ENCODE measurements around the gene ME3. TPM values are rescaled to one million over a fixed set of nuclear protein-coding genes. Genes with fewer than 3 reads are reported as not detected.

Gene ME3
- total RNA-seq, 4 donors from 2014 or later, result 1.9 to 18.3 (median 5.6) TPM

DNA sequence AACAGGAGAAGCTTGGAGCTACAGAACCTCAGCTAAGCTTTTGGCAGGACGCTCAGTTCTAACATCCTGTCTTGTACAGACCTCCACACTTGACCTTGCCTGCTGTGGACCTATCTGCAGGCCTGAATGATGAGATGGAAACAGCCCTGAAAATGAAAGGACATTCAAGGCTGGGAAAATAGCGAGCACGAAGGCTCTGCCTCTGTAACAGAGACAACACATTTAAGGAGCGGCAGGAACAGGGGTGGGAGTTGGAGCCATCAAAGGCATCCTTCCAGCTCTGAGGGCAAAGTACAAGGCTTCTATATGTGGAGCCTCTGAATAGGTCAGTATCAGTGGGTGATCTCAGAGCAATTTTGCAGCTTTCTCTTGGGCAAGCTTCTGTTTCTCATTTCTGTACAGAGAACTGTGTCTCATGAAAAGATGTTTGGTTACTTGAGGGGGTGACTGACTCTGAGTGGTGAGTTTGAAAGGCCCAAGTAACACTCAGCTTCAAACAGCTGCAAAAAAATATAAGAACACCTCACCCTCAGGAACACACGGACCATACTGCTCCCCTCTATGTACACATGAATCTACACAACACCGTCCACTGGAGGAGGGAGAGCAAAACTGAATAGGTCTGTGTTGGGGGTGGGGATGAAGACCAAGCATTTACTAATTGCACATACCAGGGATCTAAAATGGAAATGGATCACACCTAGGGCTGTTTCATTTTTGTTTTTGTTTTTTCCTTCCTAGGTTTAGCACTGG, 196.1 kb downstream of the ME3 start:
- Histone ChIP-seq H3K9me3 (no peaks in the 10 kb centered on the region), H3K4me3 (no peak overlapping the region), H3K4me1 (peaks cover 0 to 30% (median 0%) of the 10 kb centered on the region in 3 donors), H3K36me3 (no peaks in the 10 kb centered on the region), H3K27ac (peak overlapping the region in 3 of 4 donors; percentile 32 to 71 (median 34)), H3K27me3 (no peaks in the 10 kb centered on the region)
- intact Hi-C loops (cut with DNase I), result no loop called here
- 67 to 79% methylated on average over 6 of the region's 6 CpGs for WGBS, 2 donors
- no peak for DNase-seq
- TF ChIP-seq, protein P1, sequence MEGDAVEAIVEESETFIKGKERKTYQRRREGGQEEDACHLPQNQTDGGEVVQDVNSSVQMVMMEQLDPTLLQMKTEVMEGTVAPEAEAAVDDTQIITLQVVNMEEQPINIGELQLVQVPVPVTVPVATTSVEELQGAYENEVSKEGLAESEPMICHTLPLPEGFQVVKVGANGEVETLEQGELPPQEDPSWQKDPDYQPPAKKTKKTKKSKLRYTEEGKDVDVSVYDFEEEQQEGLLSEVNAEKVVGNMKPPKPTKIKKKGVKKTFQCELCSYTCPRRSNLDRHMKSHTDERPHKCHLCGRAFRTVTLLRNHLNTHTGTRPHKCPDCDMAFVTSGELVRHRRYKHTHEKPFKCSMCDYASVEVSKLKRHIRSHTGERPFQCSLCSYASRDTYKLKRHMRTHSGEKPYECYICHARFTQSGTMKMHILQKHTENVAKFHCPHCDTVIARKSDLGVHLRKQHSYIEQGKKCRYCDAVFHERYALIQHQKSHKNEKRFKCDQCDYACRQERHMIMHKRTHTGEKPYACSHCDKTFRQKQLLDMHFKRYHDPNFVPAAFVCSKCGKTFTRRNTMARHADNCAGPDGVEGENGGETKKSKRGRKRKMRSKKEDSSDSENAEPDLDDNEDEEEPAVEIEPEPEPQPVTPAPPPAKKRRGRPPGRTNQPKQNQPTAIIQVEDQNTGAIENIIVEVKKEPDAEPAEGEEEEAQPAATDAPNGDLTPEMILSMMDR (IDR thresholded peaks at IDR 0.05), result no peak
- no peak for TF ChIP-seq POLR2A (IDR thresholded peaks at IDR 0.05)

DNA sequence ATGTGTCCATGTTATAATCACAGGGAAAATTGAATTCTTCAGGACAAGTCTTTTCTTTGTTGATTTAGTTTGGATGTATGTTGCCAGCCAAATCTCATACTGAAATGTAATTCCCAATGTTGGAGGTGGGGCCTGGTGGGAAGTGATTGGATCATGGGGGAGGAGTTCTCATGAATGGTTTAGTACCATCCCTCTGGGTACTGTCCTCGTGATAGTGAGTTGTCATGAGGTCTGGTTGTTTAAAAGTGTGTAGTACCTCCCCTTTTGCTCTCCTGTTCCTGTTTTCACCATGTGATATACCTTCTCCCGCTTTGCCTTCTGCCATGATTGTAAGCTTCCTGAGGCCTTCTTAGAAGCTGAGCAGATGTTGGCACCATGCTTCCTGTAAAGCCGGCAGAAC, 197.4 kb downstream of the ME3 start:
- intact Hi-C loops (cut with DNase I), result no loop called here
- WGBS, 2 donors, result 73 to 92% methylated on average over 3 of the region's 3 CpGs
- peak overlapping the region in 2 of 4 donors; percentile 32 to 71 for H3K27ac ChIP-seq

DNA sequence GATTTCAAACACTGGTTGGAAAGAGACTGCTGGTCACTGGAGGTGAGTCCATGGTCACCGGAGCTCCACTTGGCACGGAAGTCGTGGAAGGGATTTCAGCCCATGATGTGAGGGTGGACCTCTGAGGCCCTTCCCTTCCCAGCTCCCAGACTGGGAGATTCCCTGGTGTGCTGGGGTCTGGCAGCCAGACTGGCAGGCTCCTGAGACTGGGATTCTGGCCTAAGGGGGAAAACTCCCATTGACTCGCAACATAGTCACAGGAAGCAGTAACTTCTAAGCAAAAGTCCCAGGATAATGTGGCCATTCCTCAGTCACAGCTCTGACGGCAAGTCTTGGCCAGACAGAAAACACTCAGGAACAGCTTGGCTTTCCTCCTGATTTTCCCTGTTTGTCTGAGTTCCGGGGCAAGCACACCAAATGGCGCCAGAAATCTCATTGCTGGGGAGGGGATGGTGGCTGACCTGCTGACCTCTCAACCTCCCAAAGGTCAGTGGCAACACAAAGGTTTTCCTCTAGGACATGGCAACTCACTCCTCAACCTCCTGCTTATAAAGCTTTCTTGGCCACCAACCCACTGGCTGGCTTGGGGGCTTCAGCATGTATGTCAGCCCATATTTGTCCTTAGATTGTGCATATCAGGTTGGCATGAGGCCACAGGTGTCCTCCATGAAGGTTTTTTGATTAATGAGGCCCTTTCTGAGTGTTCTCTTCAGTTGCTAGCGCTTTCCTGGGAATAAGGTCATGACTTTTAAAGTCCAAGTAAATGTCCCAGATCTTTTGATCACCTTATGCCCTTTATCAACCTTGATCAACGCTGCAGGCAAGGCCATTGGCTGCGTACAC, 198.2 kb downstream of the ME3 start:
- WGBS, 2 donors, result 52 to 73% methylated on average over 9 of the region's 10 CpGs
- Histone ChIP-seq H3K27ac (peak overlapping the region in 3 of 4 donors; percentile 32 to 71 (median 39)), H3K27me3 (no peaks in the 10 kb centered on the region)

More for the DNA sequence above, 197.4 kb downstream of the ME3 start:
- Histone ChIP-seq H3K4me1 (peaks cover 0 to 31% (median 0%) of the 10 kb centered on the region in 3 donors), H3K4me3 (no peak overlapping the region), H3K36me3 (no peaks in the 10 kb centered on the region), H3K27me3 (no peaks in the 10 kb centered on the region), H3K9me3 (no peaks in the 10 kb centered on the region)
- DNase-seq, result no peak
- TF ChIP-seq, protein P1 (IDR thresholded peaks at IDR 0.05), result no peak
- TF ChIP-seq POLR2A (IDR thresholded peaks at IDR 0.05), result no peak

DNA sequence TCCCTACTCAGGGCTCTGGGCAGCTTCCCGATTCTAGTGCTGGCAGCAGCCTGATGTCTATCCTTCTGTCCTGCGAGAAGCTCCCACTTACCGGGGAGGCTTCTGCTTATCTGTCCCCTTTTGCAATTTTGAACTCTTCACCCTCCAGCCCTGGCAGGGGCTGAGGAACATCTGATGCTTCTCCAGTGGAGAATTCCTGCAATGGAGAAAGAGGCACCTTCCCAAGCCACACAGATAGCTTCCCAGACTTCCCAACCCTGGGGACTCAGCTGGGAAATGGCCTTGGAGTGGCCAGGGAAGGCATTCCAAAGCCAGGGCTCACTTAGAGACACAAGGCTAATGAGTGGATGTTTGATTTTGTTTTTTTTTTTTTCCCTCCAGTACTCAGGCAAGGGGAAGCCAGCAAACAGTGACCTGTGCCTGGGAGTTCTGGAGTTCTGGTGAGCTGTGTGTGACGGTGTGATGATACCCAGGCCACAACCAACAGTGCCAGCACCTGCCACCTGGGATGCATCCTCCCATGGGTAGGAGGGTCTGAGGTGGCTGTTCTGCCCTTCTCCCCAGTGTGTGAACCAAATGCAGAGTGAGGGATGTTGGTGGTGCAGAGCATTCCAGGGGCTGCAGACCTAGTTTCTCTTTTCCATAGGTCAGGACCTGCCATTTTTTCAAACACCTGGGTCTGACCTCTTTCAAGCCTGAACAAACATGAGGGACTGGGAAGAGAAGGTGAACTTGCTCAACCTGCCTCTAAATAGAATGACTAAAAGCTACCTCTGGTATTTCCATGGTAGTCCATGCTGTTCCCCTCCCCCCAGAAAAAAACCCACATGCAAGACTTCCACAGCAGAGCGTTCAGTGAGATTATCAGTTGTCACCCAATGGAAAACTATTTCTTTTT, 202.7 kb downstream of the ME3 start:
- no peak for TF ChIP-seq POLR2A (IDR thresholded peaks at IDR 0.05)
- TF ChIP-seq, protein P1 (IDR thresholded peaks at IDR 0.05), result no peak
- intact Hi-C loops (cut with DNase I), result no loop called here
- Histone ChIP-seq H3K36me3 (peaks cover 0 to 7% (median 0%) of the 10 kb centered on the region in 3 donors), H3K4me3 (no peak overlapping the region), H3K9me3 (no peaks in the 10 kb centered on the region), H3K27ac (no peak overlapping the region), H3K27me3 (no peaks in the 10 kb centered on the region), H3K4me1 (peaks cover 0 to 9% (median 0%) of the 10 kb centered on the region in 3 donors)
- WGBS, 2 donors, result 79 to 83% methylated on average over 3 to 5 of the region's 5 CpGs
- no peak for DNase-seq

More for the DNA sequence above, 198.2 kb downstream of the ME3 start:
- Histone ChIP-seq H3K9me3 (no peaks in the 10 kb centered on the region), H3K4me1 (peaks cover 0 to 39% (median 0%) of the 10 kb centered on the region in 3 donors), H3K4me3 (no peak overlapping the region), H3K36me3 (no peaks in the 10 kb centered on the region)
- no peak for DNase-seq
- TF ChIP-seq POLR2A (IDR thresholded peaks at IDR 0.05), result no peak
- TF ChIP-seq, protein P1 (IDR thresholded peaks at IDR 0.05), result no peak
- intact Hi-C loops (cut with DNase I), result no loop called here
